ENCODE results near the gene DMC1.

The DMC1 gene

DNA sequence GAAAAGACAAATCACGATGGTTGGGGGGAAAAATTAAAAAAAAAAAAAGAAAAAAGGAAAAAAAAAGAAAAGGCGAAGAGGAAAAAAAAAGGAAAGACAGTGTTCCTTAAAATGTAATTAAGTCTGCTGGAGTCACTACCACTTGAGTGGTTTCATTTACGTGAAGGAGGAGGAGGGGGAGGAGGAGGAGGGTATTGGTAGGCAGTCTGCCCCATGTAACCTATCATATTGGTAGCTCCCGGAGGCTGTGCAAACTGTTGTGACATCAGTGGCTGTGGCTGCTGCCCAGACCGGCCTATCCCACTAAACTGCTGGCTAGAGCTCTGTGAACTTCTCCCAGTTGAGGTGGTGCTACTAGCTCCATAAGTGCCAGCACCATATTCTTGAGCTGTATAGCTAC is 84.2 kb downstream of the DMC1 start:
- no peak overlapping the region for H3K27ac ChIP-seq
- TF ChIP-seq, protein P1, sequence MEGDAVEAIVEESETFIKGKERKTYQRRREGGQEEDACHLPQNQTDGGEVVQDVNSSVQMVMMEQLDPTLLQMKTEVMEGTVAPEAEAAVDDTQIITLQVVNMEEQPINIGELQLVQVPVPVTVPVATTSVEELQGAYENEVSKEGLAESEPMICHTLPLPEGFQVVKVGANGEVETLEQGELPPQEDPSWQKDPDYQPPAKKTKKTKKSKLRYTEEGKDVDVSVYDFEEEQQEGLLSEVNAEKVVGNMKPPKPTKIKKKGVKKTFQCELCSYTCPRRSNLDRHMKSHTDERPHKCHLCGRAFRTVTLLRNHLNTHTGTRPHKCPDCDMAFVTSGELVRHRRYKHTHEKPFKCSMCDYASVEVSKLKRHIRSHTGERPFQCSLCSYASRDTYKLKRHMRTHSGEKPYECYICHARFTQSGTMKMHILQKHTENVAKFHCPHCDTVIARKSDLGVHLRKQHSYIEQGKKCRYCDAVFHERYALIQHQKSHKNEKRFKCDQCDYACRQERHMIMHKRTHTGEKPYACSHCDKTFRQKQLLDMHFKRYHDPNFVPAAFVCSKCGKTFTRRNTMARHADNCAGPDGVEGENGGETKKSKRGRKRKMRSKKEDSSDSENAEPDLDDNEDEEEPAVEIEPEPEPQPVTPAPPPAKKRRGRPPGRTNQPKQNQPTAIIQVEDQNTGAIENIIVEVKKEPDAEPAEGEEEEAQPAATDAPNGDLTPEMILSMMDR (conservative IDR thresholded peaks at IDR 0.05), result no peak

DNA sequence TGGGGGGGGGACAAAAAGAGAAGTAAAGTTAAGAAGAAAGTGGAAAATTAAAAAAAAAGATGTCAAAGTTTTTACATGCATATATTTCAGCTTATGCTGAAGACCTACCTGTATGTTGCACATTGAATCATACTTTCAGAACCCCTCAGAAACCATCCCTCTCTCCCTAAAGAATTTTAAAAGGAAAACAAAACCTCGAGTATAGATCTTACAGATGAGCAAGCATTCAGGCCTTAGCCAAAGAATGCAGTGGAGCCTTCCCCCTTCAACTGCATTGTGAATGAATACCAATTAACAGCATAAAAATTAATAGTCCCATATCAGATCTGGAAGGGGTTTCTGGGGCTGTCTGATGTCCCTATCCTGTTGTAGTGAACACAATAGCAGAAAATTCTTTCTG is 85.7 kb downstream of the DMC1 start:
- TF ChIP-seq, protein P1 (conservative IDR thresholded peaks at IDR 0.05), result no peak
- H3K27ac ChIP-seq, result no peak overlapping the region

DNA sequence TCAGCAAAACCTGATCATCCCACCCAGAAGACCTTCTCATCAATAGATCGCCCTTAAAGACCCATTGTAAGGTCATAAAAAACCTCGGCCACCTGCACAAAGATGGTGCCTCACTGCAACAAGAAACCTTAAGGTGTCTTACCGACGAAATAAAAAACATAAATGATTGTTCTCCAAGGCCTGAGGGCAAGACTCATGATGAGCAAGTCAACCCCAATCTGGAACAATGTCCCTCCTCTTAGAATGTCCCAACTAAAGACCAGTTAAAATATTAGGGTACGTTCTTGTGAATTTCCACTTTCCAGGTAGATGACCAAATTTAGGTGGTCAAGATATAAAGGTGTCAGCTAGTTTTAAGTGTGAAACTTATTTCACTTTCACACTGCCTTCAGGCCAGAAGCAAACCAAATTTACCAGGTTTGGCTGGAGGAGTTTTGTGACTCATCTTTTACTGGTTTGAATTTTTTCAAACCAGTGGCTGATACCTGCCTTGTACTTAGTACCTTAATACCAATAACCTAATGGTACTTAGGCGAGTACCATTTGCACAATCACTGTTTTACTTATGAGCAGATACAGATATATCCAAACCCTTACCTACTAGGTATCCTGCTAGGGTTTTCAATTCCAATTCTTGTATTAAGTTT is 87.2 kb downstream of the DMC1 start:
- TF ChIP-seq, protein P1 (conservative IDR thresholded peaks at IDR 0.05), result no peak
- H3K27ac ChIP-seq, result no peak overlapping the region

DNA sequence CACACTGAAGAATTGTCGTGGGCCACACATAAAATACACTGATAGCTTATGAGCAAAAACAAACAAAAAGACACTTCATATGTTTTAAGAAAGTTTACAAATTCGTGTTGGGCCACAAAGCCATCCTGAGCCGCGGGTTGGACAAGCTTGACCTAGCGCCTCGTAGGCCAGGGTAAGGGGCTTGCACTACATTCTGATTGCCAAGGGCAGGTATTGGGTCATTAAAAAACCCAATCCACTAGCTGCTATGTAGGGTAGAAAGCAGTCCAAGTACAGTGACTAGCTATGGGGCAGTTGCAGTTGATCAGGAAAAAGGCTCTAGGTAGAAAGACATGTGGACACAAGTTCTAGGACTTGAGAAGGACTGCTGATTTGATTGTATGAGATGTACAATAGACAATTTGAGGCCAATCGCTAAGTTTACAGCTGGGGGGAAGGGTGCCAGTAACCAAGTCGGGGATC is 88.1 kb downstream of the DMC1 start:
- no peak overlapping the region for H3K27ac ChIP-seq
- TF ChIP-seq, protein P1 (conservative IDR thresholded peaks at IDR 0.05), result no peak

DNA sequence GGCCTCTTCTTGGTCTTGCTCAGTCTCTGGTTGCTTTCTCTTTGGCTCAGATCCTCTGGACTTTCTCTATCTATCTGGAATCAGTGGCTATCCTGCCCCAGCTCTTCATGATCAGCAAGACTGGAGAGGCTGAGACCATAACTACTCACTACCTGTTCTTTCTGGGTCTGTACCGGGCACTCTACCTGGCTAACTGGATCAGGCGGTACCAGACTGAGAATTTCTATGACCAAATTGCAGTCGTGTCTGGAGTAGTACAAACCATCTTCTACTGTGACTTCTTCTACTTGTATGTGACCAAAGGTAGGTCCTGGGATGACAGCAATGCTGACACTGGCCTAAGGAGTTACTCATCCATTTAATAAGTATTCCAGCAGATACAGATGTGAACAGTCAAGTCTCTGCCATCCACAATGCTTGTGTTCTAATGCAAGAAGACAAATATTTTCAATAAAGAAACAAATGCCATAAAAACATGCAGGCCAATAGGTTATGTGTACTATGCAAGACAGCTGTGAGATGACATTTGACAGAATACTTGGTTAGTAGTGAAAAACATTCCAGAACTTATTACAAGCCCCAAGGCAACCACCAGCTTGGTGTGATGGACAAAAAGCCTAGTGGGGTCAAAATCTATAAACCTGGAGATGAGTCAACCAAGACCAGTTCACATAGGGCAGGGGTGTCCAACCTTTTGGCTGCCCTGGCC is 88.7 kb downstream of the DMC1 start:
- TF ChIP-seq, protein P1 (conservative IDR thresholded peaks at IDR 0.05), result no peak
- H3K27ac ChIP-seq, result no peak overlapping the region

DNA sequence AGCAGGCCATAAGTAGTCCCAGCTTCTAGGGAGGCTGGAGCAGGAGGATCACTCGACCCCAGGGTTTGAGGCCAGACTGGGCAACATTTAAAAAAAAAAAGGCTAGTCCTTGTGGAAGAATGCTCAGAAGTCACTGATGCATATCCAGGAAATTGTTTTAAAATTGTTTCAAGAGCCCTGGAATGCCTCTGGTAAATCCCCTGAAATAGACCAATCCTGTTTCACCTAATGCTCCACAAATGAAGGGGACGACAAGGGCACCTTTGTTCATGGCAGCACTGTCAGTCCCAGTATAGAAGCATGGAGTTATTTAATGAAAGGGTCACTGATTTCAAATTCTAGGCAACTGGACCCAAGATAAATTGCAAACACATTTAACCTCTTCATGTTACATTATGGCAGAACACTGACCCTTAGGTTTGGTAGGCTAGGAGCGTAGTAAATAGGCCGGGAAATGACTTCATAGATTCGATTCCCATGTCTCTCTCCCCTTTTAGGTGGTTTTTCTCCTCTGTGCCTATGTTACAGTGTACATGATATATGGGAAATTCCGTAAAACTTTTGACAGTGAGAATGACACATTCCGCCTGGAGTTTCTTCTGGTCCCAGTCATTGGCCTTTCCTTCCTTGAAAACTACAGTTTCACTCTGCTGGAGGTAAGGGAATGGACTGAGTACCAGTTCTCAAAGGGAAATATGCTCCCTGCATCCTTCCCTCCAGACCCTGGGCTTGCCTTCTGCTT is 90.7 kb downstream of the DMC1 start:
- no peak overlapping the region for H3K27ac ChIP-seq
- TF ChIP-seq, protein P1 (conservative IDR thresholded peaks at IDR 0.05), result no peak

DNA sequence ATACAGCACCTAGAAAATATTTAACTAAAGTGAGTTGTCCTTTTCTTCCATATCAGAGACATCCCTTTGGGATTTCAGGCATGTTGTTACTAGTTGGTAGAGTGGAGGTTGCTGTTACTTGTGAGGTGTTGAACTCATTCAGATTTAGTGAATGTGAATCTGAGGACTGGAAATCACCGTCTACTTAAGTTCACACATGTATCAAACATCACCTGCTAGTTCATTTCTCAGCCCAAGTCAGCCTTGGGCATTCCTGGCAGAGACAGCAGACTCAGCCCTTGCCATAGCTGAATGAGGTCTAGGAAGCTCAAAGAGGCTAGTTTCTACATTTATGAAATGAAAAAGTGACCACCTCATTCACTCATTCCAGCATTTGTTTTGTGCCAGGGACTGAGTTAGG is 92.4 kb downstream of the DMC1 start:
- H3K27ac ChIP-seq, result no peak overlapping the region
- TF ChIP-seq, protein P1 (conservative IDR thresholded peaks at IDR 0.05), result no peak

Data from VCaP (cell line).